T-helper 1 cell treated with Interleukin-12 subunit alpha and Interleukin-12 subunit beta and Interleukin-4 antibody, amounts not matched to agents 30 μg/mL and 1 μg/mL, for 36 hours (primary cell): ENCODE results near the gene OR6P1.

Experiments used
- H3K27ac Mint-ChIP-seq: one replicate; pipeline ENCODE4 v1.8.0; 2021; ENCODE audit warnings: mild to moderate bottlenecking, mixed read lengths
- H3K27me3 Mint-ChIP-seq: one replicate; pipeline ENCODE4 v1.8.0; 2021; ENCODE audit warnings: low read depth, mixed read lengths
- H3K36me3 Mint-ChIP-seq: one replicate; pipeline ENCODE4 v1.8.0; 2021; ENCODE audit warnings: low read depth, mixed read lengths
- H3K4me1 Mint-ChIP-seq: one replicate; pipeline ENCODE4 v1.8.0; 2021; ENCODE audit warnings: low read depth, mixed read lengths
- H3K4me3 Mint-ChIP-seq: one replicate; pipeline ENCODE4 v1.8.0; 2021; ENCODE audit warnings: mild to moderate bottlenecking, moderate library complexity, mixed read lengths
- H3K9me3 Mint-ChIP-seq: one replicate; pipeline ENCODE4 v1.8.0; 2021; ENCODE audit warnings: mixed read lengths

The OR6P1 gene

GRCh38 chr1:158570480-158570879 is at the start of gene OR6P1:
TSS of gene OR6P1 (minus strand) at chr1:158570580. CDS start at chr1:158563604, 6,976 bp downstream.
- H3K36me3 Mint-ChIP-seq, result no peaks in the 10 kb centered on the region
- H3K4me3 Mint-ChIP-seq, result no peak within 1 kb of the TSS
- no peaks in the 10 kb centered on the region for H3K9me3 Mint-ChIP-seq
- H3K27ac Mint-ChIP-seq, result no peak within 1 kb of the TSS
- H3K4me1 Mint-ChIP-seq, result no peaks in the 10 kb centered on the region
- no peaks in the 10 kb centered on the region for H3K27me3 Mint-ChIP-seq

- H3K36me3 Mint-ChIP-seq, result no peaks in the 10 kb centered on the region
- no peak overlapping the region for H3K4me3 Mint-ChIP-seq
- H3K9me3 Mint-ChIP-seq, result no peaks in the 10 kb centered on the region
- H3K27ac Mint-ChIP-seq, result no peak overlapping the region
- H3K4me1 Mint-ChIP-seq, result no peaks in the 10 kb centered on the region
- peaks cover 4% of the 10 kb centered on the region for H3K27me3 Mint-ChIP-seq
Measured at GRCh38 chr1:158613764-158614163, 43.4 kb upstream of the OR6P1 start.

- Mint-ChIP-seq H3K9me3 (no peaks in the 10 kb centered on the region), H3K27me3 (peaks cover 4% of the 10 kb centered on the region), H3K36me3 (no peaks in the 10 kb centered on the region), H3K4me3 (no peak overlapping the region), H3K27ac (no peak overlapping the region), H3K4me1 (no peaks in the 10 kb centered on the region)
Measured at GRCh38 chr1:158611916-158612315, 41.5 kb upstream of the OR6P1 start.

GRCh38 chr1:158607296-158607695 is 36.9 kb upstream of the OR6P1 start:
- H3K27me3 Mint-ChIP-seq, result no peaks in the 10 kb centered on the region
- no peaks in the 10 kb centered on the region for H3K9me3 Mint-ChIP-seq
- no peaks in the 10 kb centered on the region for H3K4me1 Mint-ChIP-seq
- H3K27ac Mint-ChIP-seq, result no peak overlapping the region
- H3K4me3 Mint-ChIP-seq, result no peak overlapping the region
- H3K36me3 Mint-ChIP-seq, result no peaks in the 10 kb centered on the region

GRCh38 chr1:158604968-158605367 is 34.6 kb upstream of the OR6P1 start, which contains the start of gene OR10Z1:
TSS of gene OR10Z1 (plus strand) at chr1:158605268. CDS start at chr1:158606439, 1,171 bp downstream.
- H3K36me3 Mint-ChIP-seq, result no peaks in the 10 kb centered on the region
- no peaks in the 10 kb centered on the region for H3K4me1 Mint-ChIP-seq
- H3K27me3 Mint-ChIP-seq, result no peaks in the 10 kb centered on the region
- H3K27ac Mint-ChIP-seq, result no peak within 1 kb of the TSS
- no peak within 1 kb of the TSS for H3K4me3 Mint-ChIP-seq
- H3K9me3 Mint-ChIP-seq, result no peaks in the 10 kb centered on the region

- H3K4me3 Mint-ChIP-seq, result no peak overlapping the region
- no peaks in the 10 kb centered on the region for H3K36me3 Mint-ChIP-seq
- peaks cover 15% of the 10 kb centered on the region for H3K9me3 Mint-ChIP-seq
- no peaks in the 10 kb centered on the region for H3K4me1 Mint-ChIP-seq
- H3K27ac Mint-ChIP-seq, result no peak overlapping the region
- H3K27me3 Mint-ChIP-seq, result no peaks in the 10 kb centered on the region
Measured at GRCh38 chr1:158600735-158601134, 30.4 kb upstream of the OR6P1 start.

GRCh38 chr1:158586942-158587341 is 16.6 kb upstream of the OR6P1 start:
- Mint-ChIP-seq H3K4me1 (no peaks in the 10 kb centered on the region), H3K4me3 (no peak overlapping the region), H3K27me3 (no peaks in the 10 kb centered on the region), H3K27ac (no peak overlapping the region), H3K9me3 (peaks cover 4% of the 10 kb centered on the region), H3K36me3 (no peaks in the 10 kb centered on the region)

- H3K9me3 Mint-ChIP-seq, result peaks cover 4% of the 10 kb centered on the region
- no peaks in the 10 kb centered on the region for H3K36me3 Mint-ChIP-seq
- H3K27ac Mint-ChIP-seq, result no peak overlapping the region
- H3K4me3 Mint-ChIP-seq, result no peak overlapping the region
- no peaks in the 10 kb centered on the region for H3K27me3 Mint-ChIP-seq
- H3K4me1 Mint-ChIP-seq, result no peaks in the 10 kb centered on the region
Measured at GRCh38 chr1:158583962-158584361, 13.6 kb upstream of the OR6P1 start.

- no peaks in the 10 kb centered on the region for H3K4me1 Mint-ChIP-seq
- no peak within 1 kb of the TSS for H3K27ac Mint-ChIP-seq
- no peaks in the 10 kb centered on the region for H3K9me3 Mint-ChIP-seq
- no peaks in the 10 kb centered on the region for H3K36me3 Mint-ChIP-seq
- H3K27me3 Mint-ChIP-seq, result no peaks in the 10 kb centered on the region
- no peak within 1 kb of the TSS for H3K4me3 Mint-ChIP-seq
Measured at GRCh38 chr1:158579733-158580132, 9.4 kb upstream of the OR6P1 start, which contains the start of gene OR10X1. TSS of gene OR10X1 (minus strand) at chr1:158579899. CDS start at chr1:158579899, 0 bp downstream.

GRCh38 chr1:158577561-158577960 is 7.2 kb upstream of the OR6P1 start:
- H3K36me3 Mint-ChIP-seq, result no peaks in the 10 kb centered on the region
- H3K27me3 Mint-ChIP-seq, result no peaks in the 10 kb centered on the region
- no peaks in the 10 kb centered on the region for H3K9me3 Mint-ChIP-seq
- H3K27ac Mint-ChIP-seq, result no peak overlapping the region
- no peak overlapping the region for H3K4me3 Mint-ChIP-seq
- H3K4me1 Mint-ChIP-seq, result no peaks in the 10 kb centered on the region

- no peaks in the 10 kb centered on the region for H3K4me1 Mint-ChIP-seq
- H3K27me3 Mint-ChIP-seq, result no peaks in the 10 kb centered on the region
- H3K36me3 Mint-ChIP-seq, result no peaks in the 10 kb centered on the region
- no peak overlapping the region for H3K27ac Mint-ChIP-seq
- no peaks in the 10 kb centered on the region for H3K9me3 Mint-ChIP-seq
- no peak overlapping the region for H3K4me3 Mint-ChIP-seq
Measured at GRCh38 chr1:158572226-158572625, 1.8 kb upstream of the OR6P1 start.

GRCh38 chr1:158564608-158565007 is 5.8 kb downstream of the OR6P1 start:
- H3K27me3 Mint-ChIP-seq, result peaks cover 7% of the 10 kb centered on the region
- no peak overlapping the region for H3K4me3 Mint-ChIP-seq
- no peaks in the 10 kb centered on the region for H3K9me3 Mint-ChIP-seq
- H3K36me3 Mint-ChIP-seq, result no peaks in the 10 kb centered on the region
- no peaks in the 10 kb centered on the region for H3K4me1 Mint-ChIP-seq
- no peak overlapping the region for H3K27ac Mint-ChIP-seq

GRCh38 chr1:158563853-158564252 is 6.5 kb downstream of the OR6P1 start:
- Mint-ChIP-seq H3K27ac (no peak overlapping the region), H3K4me1 (no peaks in the 10 kb centered on the region)

GRCh38 chr1:158559696-158560095 is 10.7 kb downstream of the OR6P1 start:
- Mint-ChIP-seq H3K4me3 (no peak overlapping the region), H3K4me1 (no peaks in the 10 kb centered on the region)

More at GRCh38 chr1:158563853-158564252, 6.5 kb downstream of the OR6P1 start:
- Mint-ChIP-seq H3K36me3 (no peaks in the 10 kb centered on the region), H3K27me3 (peaks cover 7% of the 10 kb centered on the region), H3K4me3 (no peak overlapping the region), H3K9me3 (no peaks in the 10 kb centered on the region)

GRCh38 chr1:158554352-158554751 is 16.0 kb downstream of the OR6P1 start, which contains the start of gene OR6Y1:
TSS of gene OR6Y1 (minus strand) at chr1:158554405. CDS start at chr1:158548105, 6,300 bp downstream.
- no peak within 1 kb of the TSS for H3K4me3 Mint-ChIP-seq
- peaks cover 3% of the 10 kb centered on the region for H3K27me3 Mint-ChIP-seq

More at GRCh38 chr1:158559696-158560095, 10.7 kb downstream of the OR6P1 start:
- Mint-ChIP-seq H3K27ac (no peak overlapping the region), H3K9me3 (no peaks in the 10 kb centered on the region), H3K36me3 (no peaks in the 10 kb centered on the region), H3K27me3 (peaks cover 7% of the 10 kb centered on the region)

GRCh38 chr1:158552296-158552695 is 18.1 kb downstream of the OR6P1 start:
- Mint-ChIP-seq H3K4me3 (no peak overlapping the region), H3K27me3 (peaks cover 9% of the 10 kb centered on the region), H3K27ac (no peak overlapping the region), H3K36me3 (no peaks in the 10 kb centered on the region), H3K9me3 (no peaks in the 10 kb centered on the region), H3K4me1 (no peaks in the 10 kb centered on the region)

More at GRCh38 chr1:158554352-158554751, 16.0 kb downstream of the OR6P1 start, which contains the start of gene OR6Y1:
- H3K4me1 Mint-ChIP-seq, result no peaks in the 10 kb centered on the region
- no peaks in the 10 kb centered on the region for H3K36me3 Mint-ChIP-seq
- no peak within 1 kb of the TSS for H3K27ac Mint-ChIP-seq
- H3K9me3 Mint-ChIP-seq, result no peaks in the 10 kb centered on the region
